ENCODE measurements around the gene YEATS4. TPM values are rescaled to one million over a fixed set of nuclear protein-coding genes. Genes with fewer than 3 reads are reported as not detected.

Gene YEATS4
- total RNA-seq, 1 experiment from 2014 or later = 38.9 TPM

DNA sequence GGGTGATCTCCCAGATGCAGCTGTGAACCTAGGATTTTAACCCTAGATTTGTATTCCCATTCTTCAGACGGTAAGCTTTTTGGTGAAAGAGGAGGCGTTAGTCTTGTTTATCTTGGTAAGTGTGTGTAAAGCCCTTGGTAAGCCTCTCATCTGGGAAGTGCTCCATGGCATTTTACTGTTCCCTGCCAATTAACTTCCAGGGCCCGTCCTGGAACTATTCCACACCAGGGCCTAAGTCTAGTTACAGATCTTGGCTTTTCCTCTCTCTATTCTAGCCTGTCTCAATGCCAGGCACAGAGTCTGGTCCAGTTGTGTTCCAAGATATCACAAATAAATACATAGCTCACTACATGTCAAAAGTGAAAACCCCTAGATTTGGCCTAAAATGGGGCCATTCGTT is 42.4 kb downstream of the YEATS4 start:
- DNase-seq = no peak
- H3K4me1 Mint-ChIP-seq (ENCODE audit: low read depth, unreplicated experiment) = peaks cover 20% of the 10 kb centered on the region
- BruUV-seq (replicated peaks) = no TSS peak
- TF ChIP-seq, protein P1, sequence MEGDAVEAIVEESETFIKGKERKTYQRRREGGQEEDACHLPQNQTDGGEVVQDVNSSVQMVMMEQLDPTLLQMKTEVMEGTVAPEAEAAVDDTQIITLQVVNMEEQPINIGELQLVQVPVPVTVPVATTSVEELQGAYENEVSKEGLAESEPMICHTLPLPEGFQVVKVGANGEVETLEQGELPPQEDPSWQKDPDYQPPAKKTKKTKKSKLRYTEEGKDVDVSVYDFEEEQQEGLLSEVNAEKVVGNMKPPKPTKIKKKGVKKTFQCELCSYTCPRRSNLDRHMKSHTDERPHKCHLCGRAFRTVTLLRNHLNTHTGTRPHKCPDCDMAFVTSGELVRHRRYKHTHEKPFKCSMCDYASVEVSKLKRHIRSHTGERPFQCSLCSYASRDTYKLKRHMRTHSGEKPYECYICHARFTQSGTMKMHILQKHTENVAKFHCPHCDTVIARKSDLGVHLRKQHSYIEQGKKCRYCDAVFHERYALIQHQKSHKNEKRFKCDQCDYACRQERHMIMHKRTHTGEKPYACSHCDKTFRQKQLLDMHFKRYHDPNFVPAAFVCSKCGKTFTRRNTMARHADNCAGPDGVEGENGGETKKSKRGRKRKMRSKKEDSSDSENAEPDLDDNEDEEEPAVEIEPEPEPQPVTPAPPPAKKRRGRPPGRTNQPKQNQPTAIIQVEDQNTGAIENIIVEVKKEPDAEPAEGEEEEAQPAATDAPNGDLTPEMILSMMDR (IDR thresholded peaks at IDR 0.05; ENCODE audit: unreplicated experiment) = no peak
- H3K9me3 Mint-ChIP-seq (ENCODE audit: low read depth, unreplicated experiment) = peaks cover 6% of the 10 kb centered on the region
- intact Hi-C loops (cut with micrococcal nuclease; ENCODE audit: unreplicated experiment) = no loop called here
- peaks cover 5% of the 10 kb centered on the region for H3K36me3 Mint-ChIP-seq (ENCODE audit: insufficient read depth, unreplicated experiment)
- CTCF ChIA-PET = no interaction called here
- H3K27me3 Mint-ChIP-seq (ENCODE audit: unreplicated experiment) = no peaks in the 10 kb centered on the region
- H3K27ac Mint-ChIP-seq (ENCODE audit: unreplicated experiment) = no peak overlapping the region
- no peak overlapping the region for H3K4me3 Mint-ChIP-seq (ENCODE audit: low read depth, unreplicated experiment)

DNA sequence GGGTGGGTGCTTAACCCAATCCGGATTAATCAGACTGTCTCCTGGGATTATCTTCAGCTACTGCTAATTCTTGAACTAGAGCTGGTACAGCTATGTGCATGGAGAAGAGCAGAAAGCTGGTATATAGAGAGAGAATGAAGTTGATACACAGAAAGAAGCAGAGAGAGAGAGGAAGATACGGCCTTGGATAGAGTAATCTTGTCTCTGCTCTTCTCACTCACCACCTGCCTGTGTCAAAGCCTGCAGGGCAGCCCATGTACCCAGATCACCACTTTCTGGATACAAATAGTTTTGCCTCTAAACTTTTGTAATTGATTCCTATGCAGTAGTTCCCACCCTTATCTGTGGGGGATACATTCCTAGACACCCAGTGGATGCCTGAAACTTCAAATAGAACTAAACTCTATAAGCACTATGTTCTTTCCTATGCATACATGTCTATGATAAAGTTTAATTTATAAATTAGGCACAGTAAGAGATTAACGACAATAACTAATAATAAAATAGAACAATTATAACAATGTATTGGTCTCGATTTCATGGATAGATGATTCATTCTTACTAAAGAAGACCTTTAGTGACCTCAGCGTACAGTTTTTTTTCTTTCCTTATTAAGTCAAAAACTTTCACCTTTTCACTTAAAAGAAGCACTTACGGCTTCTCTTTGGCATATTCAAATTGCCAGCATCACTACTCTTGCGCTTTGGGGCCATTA is 45.5 kb downstream of the YEATS4 start:
- H3K27ac Mint-ChIP-seq (ENCODE audit: unreplicated experiment) = peak overlapping the region; percentile 72
- H3K27me3 Mint-ChIP-seq (ENCODE audit: unreplicated experiment) = no peaks in the 10 kb centered on the region
- peaks cover 20% of the 10 kb centered on the region for H3K4me1 Mint-ChIP-seq (ENCODE audit: low read depth, unreplicated experiment)
- no peaks in the 10 kb centered on the region for H3K36me3 Mint-ChIP-seq (ENCODE audit: insufficient read depth, unreplicated experiment)
- H3K9me3 Mint-ChIP-seq (ENCODE audit: low read depth, unreplicated experiment) = peaks cover 3% of the 10 kb centered on the region
- TF ChIP-seq, protein P1 (IDR thresholded peaks at IDR 0.05; ENCODE audit: unreplicated experiment) = no peak
- BruUV-seq (replicated peaks) = no TSS peak
- intact Hi-C loops (cut with micrococcal nuclease; ENCODE audit: unreplicated experiment) = no loop called here
- no peak overlapping the region for H3K4me3 Mint-ChIP-seq (ENCODE audit: low read depth, unreplicated experiment)
- no peak for DNase-seq
- CTCF ChIA-PET = no interaction called here

DNA sequence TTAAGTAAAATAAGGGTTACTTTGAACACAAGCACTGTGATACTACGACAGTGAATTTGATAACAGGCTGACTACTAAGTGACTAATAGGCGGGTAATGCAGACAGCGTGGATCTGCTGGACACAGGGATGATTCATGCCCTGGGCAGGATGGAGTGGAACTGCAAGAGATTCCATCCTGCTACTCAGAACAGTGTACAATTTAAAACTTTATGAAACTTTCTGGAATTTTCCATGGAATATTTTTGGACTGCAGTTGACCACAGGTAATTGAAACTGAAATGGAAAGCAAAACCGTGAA is 46.0 kb downstream of the YEATS4 start:
- no TSS peak for BruUV-seq (replicated peaks)
- CTCF ChIA-PET = no interaction called here
- no peaks in the 10 kb centered on the region for H3K27me3 Mint-ChIP-seq (ENCODE audit: unreplicated experiment)
- H3K36me3 Mint-ChIP-seq (ENCODE audit: insufficient read depth, unreplicated experiment) = no peaks in the 10 kb centered on the region
- DNase-seq = peak; percentile 72
- H3K4me1 Mint-ChIP-seq (ENCODE audit: low read depth, unreplicated experiment) = peaks cover 20% of the 10 kb centered on the region
- TF ChIP-seq, protein P1 (IDR thresholded peaks at IDR 0.05; ENCODE audit: unreplicated experiment) = no peak
- peak overlapping the region; percentile 72 for H3K27ac Mint-ChIP-seq (ENCODE audit: unreplicated experiment)
- intact Hi-C loops (cut with micrococcal nuclease; ENCODE audit: unreplicated experiment) = no loop called here
- H3K4me3 Mint-ChIP-seq (ENCODE audit: low read depth, unreplicated experiment) = no peak overlapping the region
- peaks cover 3% of the 10 kb centered on the region for H3K9me3 Mint-ChIP-seq (ENCODE audit: low read depth, unreplicated experiment)

DNA sequence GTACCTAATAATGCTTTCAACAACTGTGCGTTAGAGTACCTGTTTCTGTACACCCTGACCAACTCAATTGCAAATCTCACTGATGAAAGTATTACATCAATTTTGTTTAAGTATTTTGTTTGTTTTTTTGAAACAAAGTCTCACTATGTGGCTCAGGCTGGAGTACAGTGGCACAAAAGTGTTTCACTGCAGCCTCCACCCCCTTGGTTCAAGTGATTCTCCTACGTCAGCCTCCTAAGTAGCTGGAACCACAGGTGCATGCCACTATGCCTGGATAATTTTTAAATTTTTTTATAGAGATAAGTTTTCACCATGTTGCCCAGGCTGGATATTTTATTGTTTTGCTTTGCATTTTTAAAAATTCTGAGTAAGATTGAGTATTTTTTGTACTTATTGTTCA is 46.7 kb downstream of the YEATS4 start:
- TF ChIP-seq, protein P1 (IDR thresholded peaks at IDR 0.05; ENCODE audit: unreplicated experiment) = no peak
- intact Hi-C loops (cut with micrococcal nuclease; ENCODE audit: unreplicated experiment) = no loop called here
- Mint-ChIP-seq H3K9me3 (ENCODE audit: low read depth, unreplicated experiment) (peaks cover 3% of the 10 kb centered on the region), H3K4me1 (ENCODE audit: low read depth, unreplicated experiment) (peaks cover 20% of the 10 kb centered on the region), H3K27ac (ENCODE audit: unreplicated experiment) (no peak overlapping the region), H3K36me3 (ENCODE audit: insufficient read depth, unreplicated experiment) (no peaks in the 10 kb centered on the region), H3K4me3 (ENCODE audit: low read depth, unreplicated experiment) (no peak overlapping the region), H3K27me3 (ENCODE audit: unreplicated experiment) (no peaks in the 10 kb centered on the region)
- DNase-seq = no peak
- no TSS peak for BruUV-seq (replicated peaks)
- CTCF ChIA-PET = no interaction called here

Data from Calu3 (cell line).